Activated CD8-positive, alpha-beta memory T cell treated with anti-CD3 and anti-CD28 coated beads for 36 hours (primary cell): ENCODE data around the gene RNF152. TPM values are rescaled to one million over a fixed set of nuclear protein-coding genes. Genes with fewer than 3 reads are reported as not detected.
"Not testable (repeated sequence)": the region's sequence is repeated elsewhere in the genome, so short reads cannot be mapped to it uniquely, and the experiment has no call there.

Experiments used
- CTCF ChIA-PET: fragments of 350-600 bp; sonication (Branson Sonifier 250); formaldehyde crosslinking; loops from one replicate; lab custom pipeline; 2021; ENCODE audit warnings: antibody characterized with exemption; lab: Charles Lee
- POLR2A ChIA-PET: fragments of 350-600 bp; sonication (Branson Sonifier 250); formaldehyde crosslinking; loops from one replicate; lab custom pipeline; 2021; ENCODE audit warnings: antibody characterized with exemption; lab: Charles Lee
- total RNA-seq, 2 experiments: library from RNA; stranded (reverse); gene quantifications; one replicate each; pipeline ENCODE4 v1.2.3, GENCODE V29; 2021

Gene RNF152
- total RNA-seq, 2 experiments from 2014 or later: 0.17 to 0.21 TPM

DNA sequence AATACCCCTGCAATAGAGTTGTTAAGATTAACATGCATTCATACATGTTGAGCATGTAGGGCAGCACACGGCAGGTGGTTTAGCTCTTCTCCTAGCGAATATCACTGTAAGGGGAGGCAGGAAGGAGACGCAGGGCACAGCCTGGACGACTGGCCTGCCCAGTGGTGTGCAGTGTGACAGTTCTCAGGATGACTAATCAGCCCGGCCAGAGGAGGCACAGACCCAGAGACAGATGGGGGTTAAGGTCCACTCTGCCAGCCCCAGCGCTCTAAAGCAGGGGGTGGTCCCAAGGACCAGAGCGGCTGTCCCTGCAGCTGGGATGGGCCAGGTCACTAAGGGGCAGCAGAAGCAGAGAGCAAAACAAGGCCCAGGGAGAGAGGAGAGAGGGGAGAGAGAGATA is 63.7 kb downstream of the RNF152 start:
- POLR2A ChIA-PET: no interaction called here
- CTCF ChIA-PET: no interaction called here

DNA sequence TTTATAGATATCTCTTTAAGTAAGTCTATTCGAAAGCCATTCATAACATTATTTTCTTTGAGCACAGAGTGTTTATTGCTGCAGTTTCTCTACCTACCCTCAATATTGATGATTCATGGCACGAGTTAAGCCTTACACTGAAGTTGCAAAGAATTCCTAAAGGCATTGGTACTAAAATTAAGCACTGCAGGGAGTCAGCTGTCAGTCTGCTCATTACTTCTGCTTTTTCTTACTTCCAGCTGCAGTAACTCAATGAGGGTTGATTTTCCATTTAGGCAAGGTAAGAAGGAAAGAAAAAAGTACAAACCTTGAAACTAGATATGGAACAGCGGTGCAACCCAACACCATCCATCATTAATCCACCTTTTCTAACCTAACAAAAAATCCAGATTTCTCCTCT is 65.2 kb downstream of the RNF152 start:
- CTCF ChIA-PET: no interaction called here
- POLR2A ChIA-PET: no interaction called here

DNA sequence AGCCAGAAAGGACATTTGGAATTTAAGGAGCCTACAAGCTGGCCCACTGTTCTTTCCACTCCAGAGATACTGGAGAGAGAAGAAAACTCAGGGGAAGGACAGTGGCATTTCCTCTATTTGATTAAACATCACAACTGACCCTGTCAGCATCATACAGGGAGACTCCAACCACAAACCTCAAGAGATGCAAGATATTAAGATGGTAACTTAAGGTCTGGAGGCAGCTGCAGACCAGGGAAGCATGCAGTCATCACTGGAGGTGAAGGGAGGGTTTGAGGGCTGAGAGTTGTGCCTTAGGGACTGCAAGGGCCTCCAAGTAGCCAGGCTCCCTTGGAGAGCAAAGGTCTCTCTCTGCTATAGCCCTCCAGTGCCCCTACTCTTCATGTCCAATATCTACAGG is 67.4 kb downstream of the RNF152 start:
- POLR2A ChIA-PET: no interaction called here
- CTCF ChIA-PET: no interaction called here

DNA sequence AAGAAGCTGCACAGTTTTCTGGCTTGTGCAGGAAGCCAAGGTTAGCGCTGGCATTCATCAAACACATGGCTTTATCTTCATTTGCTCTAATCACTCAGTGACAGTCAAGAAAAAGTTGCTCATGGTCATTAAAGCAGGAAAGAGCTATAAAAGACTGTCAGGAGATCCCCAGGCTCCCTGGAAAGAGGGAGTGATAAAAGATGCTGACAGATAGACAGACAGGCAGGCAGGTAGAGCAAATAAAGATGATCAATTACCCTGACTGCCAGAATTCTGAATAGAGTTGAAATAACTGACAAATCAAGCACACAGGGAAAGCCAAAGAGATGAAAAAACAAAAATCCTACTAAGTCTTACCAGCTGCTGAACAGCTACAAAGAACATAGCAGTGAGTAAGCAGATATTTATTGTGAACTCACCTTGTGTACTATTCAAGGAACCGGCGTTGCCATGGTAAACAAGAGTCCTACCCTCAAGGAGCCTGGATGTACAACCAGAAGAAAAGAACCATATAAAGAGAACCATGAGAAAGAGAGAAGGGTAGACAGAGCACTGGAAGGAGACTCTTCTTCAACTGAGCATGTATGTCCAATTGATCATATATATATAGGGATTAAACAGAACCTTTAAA is 68.0 kb downstream of the RNF152 start:
- POLR2A ChIA-PET: no interaction called here
- CTCF ChIA-PET: no interaction called here

DNA sequence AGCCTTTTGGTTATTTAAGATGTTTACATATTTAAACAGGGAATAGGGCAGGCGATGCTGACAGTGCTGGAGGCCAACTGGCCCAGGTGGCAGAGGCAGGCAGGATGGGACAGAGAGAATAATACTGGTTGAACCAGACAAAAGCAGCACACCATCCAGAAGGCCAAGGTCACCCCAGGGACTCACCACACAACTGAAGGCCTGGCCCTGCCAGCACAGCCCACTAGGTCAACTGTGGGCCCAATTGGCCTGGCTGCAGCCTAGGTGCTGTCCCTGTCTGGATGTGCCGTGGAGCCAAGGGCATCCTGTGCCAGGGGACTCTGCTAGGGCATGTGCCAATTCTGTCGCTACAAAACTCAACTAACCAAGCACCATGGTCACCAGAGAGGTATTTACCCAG is 69.2 kb downstream of the RNF152 start:
- POLR2A ChIA-PET: no interaction called here
- CTCF ChIA-PET: no interaction called here

DNA sequence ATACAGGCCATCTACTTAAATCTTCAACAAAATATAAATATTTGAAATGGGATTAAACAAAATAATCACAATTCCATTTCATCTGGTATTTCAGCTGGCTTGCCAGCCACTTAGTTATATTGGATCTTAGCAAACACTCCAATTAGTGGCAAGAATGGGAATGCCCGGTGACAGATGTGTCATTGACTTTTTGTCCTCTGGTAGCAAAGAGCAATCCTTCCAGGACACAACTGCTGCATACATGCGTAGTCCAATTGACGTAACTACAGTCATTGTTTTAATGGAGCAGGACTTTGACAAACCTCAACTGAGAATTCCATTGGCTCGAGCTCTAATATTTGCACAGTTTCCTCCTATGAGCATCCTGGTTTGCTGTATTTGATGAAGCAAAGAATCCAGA is 69.9 kb downstream of the RNF152 start:
- ChIA-PET CTCF (no interaction called here), POLR2A (no interaction called here)

DNA sequence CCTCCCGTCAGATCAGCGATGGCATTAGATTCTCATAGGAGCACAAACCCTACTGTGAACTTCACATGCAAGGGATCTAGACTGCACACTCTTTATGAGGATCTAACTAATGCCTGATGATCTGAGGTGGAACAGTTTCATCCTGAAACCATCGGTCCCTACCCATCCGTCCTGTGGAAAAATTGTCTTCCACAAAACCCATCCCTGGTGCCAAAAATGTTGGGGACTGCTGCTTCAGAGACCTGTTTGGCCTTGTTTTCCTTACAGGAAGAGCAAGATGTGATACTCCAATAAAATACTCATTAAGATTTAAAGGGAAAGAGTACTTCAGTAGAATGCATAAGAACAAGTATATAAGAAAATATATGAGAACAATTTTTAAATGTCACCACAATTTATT is 71.1 kb downstream of the RNF152 start:
- CTCF ChIA-PET: no interaction called here
- POLR2A ChIA-PET: no interaction called here

DNA sequence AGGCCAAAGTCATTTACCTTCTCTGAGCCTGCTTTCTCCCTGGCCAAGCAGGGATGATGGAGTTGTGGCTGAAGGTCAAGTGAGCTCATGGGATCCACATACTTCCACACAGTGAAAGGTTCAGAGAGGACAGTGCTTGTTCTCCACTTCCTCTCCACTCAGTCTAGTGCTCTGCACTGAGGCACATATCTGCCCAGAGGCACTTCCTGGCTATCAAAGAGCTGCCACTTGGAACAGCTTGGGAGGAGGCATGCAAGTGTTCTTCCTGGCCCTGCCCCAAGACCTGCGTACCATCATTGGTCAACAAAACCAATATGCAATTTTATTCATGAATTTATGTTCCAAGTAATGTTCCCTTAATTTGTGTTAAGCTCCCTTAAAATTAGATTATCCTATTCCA is 71.9 kb downstream of the RNF152 start:
- CTCF ChIA-PET: no interaction called here

DNA sequence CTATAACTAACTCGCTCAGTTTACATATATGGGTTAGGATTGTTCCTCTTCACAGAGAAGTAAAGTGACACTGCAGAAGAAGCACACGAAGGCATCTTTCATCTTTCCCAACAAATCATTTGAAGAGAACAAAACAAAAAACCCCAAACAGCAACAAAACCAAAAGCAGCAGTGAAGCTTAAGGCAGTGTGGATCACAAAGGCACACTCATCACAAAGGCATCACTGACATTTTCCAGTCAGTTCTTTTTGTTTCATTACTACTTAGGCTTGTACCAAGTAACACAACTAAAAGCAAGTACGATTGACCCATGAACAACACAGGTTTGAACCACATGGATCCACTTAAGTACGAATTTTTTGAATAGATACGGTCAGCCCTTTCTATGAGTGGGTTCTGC is 75.7 kb downstream of the RNF152 start:
- ChIA-PET POLR2A (no interaction called here), CTCF (no interaction called here)

More for the DNA sequence above, 71.9 kb downstream of the RNF152 start:
- POLR2A ChIA-PET: no interaction called here

DNA sequence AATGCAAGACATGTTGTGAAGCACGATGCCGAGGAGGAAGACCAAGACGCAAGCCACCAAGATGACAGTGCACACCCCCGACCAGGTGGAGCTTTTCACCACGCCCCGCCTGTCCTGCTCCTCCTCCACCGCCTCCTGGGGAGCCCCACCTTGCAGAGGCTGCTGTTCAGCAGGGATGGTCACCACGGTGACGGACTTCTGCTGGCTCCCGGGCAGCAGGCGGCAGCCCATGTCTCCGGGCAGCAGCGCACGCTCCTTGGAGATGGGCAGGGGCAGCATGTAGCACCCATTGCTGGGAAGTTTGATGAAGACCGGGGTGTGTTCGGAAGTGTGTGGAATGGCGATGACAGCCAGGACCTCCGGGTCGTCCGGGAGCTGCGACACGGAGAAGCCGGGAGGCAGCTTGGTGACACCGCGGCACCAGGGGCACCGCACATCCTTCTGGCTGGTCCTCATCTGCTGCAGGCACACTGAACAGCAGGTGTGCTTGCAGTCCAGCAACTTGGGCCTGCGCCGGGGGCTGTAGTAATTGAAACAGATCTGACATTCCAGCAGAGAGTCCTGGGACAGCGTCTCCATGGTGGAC is 76.8 kb downstream of the RNF152 start:
- ChIA-PET POLR2A (no interaction called here), CTCF (no interaction called here)

DNA sequence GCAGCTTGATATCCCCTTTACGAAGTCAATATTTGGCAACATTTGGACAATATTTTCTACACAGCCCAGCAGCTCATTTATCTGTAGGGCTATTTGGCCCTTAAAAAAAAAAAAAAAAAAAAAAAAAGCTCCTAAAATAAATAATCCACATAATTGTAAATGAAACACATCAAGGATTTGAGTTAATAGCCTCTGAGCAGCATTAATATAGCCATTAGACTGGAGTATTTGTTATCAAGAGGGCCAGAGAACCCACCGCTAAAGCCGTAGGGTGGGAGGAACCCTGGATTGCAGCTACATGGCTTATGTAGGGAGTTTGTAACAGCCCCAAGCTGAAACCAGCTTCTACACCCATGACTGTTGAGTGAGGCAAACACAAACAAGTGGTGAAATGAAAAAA is 84.5 kb downstream of the RNF152 start:
- POLR2A ChIA-PET: no interaction called here
- CTCF ChIA-PET: no interaction called here

DNA sequence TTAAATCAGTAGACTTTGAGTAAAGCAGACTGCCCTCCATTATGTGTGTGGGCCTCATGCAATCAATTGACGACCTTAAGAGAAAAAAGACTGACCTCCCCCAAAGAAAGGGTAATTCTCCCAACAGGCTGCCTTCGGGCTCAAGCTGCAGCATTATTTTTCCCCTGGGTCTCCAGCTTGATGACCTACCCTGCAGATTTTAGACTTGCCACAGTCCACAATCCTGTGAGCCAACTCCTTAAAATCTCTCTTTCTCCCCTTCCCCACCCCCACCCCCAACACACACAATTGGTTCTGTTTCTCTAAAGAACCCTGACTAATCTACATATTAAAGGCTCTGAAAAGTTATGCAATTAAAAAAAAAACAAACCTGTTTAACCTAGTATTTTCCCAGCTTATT is 89.4 kb downstream of the RNF152 start:
- ChIA-PET CTCF (no interaction called here), POLR2A (no interaction called here)

DNA sequence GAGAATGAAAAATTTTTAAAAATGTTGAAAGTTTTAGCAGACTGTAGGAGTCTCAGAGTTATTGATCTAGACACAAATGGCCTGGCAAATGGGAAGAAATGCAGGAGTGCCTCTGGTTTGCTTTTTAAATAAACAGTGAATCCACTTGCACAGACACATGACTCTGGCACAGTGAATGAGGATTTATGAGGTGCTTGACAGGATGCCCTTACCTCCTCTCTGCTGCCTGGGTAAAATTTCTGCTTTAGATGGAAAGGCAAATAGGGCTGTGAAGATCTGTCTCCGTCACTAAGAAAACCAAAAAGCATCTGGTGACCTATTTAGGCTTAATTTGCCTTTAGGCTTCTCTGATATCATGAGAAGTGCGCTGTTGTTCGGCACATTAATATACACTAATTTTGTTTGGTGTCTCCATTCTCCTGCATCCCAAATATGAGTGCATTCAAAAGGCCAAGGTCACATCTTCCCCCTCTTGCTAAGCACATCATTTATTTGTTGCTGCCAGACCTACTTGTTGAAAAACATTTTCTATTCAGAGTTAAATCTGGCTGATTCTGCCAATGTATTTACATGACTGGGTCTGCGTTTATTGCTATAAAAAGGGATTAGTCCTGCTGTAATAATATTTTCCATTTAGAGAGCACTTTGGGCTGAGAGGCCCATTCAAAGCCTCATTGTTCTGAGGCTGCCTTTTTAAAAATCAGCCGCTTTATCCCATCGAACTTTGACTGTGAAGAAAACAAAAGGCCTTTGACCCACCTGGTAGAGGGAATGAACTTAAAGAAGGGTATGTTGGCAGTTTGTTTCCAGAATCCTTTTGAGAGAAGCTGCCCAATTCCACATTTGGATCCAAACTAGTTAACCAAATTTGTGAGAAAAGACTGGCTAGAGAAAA is 94.9 kb downstream of the RNF152 start:
- POLR2A ChIA-PET: no interaction called here
- CTCF ChIA-PET: no interaction called here

DNA sequence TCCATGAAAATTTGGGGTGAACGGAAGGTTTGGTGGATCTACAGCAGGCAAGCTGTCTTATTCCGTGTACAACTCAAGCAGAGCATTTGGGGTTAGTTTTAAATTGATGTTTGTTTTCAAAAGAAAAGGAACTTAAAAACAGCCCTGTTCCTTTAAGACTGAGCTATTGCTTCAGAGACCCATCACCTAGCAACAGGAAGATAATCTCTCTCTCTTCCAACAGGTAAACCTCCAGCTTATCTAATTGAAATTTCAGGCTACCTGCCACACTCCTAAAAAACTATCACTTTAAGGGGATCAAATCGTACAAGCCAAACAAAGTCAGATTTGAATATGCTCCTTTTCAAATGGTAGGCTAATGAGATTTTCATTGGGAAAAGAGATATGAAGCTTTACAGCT is 101.8 kb downstream of the RNF152 start:
- ChIA-PET CTCF (no interaction called here), POLR2A (no interaction called here)

DNA sequence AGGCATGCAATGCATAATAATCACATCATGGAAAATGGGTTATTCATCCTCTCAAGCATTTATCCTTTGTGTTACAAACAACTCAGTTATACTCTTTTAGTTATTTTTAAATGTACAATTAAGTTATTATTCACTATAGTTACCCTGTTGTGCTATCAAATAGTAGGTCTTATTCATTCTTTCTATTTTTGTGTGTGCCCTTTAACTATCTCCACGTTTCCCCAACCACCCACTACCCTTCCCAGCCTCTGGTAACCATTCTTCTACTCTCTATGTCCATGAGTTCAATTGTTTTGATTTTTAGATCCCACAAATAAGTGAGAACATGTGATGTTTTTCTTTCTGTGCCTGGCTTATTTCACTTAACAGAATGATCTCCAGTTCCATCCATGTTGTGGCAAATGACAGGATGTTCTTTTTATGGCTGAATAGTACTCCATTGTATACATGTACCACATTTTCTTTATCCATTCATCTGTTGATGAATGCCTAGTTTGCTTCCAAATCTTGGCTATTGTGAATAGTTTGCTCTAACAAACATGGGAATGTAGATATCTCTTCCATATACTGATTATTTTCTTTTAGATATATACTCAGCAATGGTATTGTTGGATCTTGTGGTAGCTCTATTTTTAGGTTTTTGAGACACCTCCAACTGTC is 105.7 kb downstream of the RNF152 start:
- POLR2A ChIA-PET, CTCF ChIA-PET: not testable (repeated sequence)

DNA sequence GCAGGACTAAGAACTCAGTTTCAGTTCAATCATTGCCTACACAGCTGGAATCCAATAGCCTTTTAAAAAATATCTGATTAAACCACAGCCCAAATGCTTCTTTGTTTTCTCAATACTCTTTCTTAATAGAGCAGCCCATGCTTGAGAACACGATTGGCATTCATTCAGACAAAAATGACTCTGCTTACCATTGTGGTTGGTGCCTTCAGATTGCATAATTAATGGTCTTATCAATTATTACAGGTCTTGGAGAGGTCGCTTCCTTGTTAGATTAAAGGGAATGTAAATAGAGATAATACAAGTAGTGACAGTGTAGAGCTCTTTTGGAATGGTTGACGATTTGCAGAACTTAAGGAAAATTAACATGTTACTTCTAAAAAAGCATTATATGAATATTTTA is 107.2 kb downstream of the RNF152 start:
- POLR2A ChIA-PET: no interaction called here
- CTCF ChIA-PET: no interaction called here

DNA sequence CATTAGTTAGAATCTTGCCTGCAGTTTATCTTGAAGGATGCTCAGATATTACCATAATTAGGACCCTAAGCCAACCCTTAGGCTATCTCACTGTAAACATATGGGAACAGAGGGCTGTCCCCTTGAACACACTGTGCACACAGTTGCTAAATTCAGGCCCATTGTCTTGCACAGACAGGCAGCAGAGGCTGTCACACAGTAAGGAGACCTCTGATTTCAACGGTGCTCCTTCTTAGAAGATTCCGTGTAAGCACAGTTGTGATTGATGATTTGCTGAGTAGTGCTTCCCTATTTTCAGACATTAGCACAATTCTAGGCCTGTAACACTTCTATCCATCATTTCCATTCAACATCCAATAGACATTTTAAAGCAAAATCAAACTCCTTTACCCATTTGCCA is 108.0 kb downstream of the RNF152 start:
- POLR2A ChIA-PET: no interaction called here
- CTCF ChIA-PET: no interaction called here

DNA sequence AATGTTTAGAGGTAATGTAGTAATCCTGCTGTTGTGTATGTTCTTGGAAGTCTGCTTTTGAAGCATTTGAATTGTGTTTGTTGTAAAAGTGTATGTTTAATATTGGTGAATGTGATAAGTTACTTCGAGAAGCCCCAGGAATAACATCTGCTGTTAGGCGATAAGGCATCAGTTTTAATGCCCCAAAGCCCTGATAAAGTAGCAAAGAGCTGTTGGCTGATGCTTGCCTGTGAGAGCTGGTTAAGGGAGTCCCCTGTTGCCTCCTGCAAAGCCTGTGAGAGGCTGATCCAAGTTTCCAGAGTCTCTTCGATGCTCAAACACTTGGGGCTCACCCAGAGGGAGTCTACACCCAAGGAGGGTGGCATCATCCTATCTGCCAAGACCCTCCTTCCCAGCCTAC is 110.3 kb downstream of the RNF152 start:
- CTCF ChIA-PET: no interaction called here
- POLR2A ChIA-PET: no interaction called here

DNA sequence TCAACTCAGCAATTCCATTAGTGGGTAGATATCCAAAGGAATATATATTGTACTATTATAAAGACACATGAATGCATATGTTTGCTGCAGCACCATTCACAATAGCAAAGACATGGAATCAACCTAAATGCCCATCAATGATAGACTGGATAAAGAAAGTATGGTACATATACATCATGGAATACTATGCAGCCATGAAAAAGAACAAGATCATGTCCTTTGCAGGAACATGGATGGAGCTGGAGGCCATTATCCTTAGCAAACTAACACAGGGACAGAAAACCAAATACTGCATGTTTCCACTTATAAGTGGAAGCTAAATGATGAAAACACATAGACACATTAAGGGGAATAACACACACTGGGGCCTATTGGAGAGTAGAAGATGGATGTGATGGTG is 116.6 kb downstream of the RNF152 start:
- POLR2A ChIA-PET: not testable (repeated sequence)
- CTCF ChIA-PET: interaction anchor here (0.6 kb wide), 1 partner anchor 1823 kb away, joined by 4 read pairs; no protein-coding TSS in a partner anchor

DNA sequence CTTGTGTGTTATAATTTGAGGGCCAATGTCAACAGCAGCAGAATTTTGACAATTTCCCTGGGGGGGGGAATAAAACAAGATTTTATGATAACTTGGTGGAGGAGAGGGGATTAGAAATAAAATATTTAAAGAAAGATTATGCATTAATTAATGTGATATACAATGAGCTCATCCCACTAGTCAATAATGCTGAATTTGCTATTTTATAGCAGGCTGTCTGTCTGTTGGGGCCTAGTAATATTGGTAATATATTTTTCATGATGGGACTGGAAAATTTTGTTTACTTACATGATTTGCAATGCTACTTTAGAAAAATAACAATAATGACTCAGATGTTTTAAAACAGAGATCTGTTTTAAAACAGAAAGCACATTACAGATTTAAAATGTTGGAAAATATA is 118.0 kb downstream of the RNF152 start:
- ChIA-PET CTCF (interaction anchor here (0.6 kb wide), 1 partner anchor 128 kb away, joined by 3 read pairs; no protein-coding TSS in a partner anchor), POLR2A (no interaction called here)
